NCI-H82 treated with DMSO at 0.1 percent for 48 hours (cell line): ENCODE measurements around the gene GPBP1.
"Not testable (repeated sequence)": the region's sequence is repeated elsewhere in the genome, so short reads cannot be mapped to it uniquely, and the experiment has no call there.

Source experiments
- DNase-seq: peaks from one replicate; lab custom pipeline; 2025; ENCODE audit not compliant: unreplicated experiment; lab: John Stamatoyannopoulos, UW

GPBP1 gene

GRCh38 chr5:57173319-57174127 lies at the start of gene GPBP1:
Gene GPBP1 (plus strand): TSS chr5:57174059. CDS start chr5:57214131, 40,072 bp downstream.
- DNase-seq: peak; percentile 94

GRCh38 chr5:57128325-57128724 lies 45.5 kb upstream of the GPBP1 start:
- DNase-seq: no peak

- DNase-seq: no peak
Measured at GRCh38 chr5:57133574-57133973, 40.3 kb upstream of the GPBP1 start.

- DNase-seq: no peak
Measured at GRCh38 chr5:57137401-57137800, 36.5 kb upstream of the GPBP1 start.

- DNase-seq: no peak
Measured at GRCh38 chr5:57152316-57152715, 21.5 kb upstream of the GPBP1 start.

- DNase-seq: no peak
Measured at GRCh38 chr5:57155033-57155432, 18.8 kb upstream of the GPBP1 start.

GRCh38 chr5:57157131-57157530 lies 16.7 kb upstream of the GPBP1 start:
- no peak for DNase-seq

- no peak for DNase-seq
Measured at GRCh38 chr5:57157666-57158065, 16.2 kb upstream of the GPBP1 start.

- DNase-seq: no peak
Measured at GRCh38 chr5:57163553-57164006, 10.3 kb upstream of the GPBP1 start.

- DNase-seq: no peak
Measured at GRCh38 chr5:57164124-57164523, 9.7 kb upstream of the GPBP1 start.

GRCh38 chr5:57165171-57165570 lies 8.7 kb upstream of the GPBP1 start:
- DNase-seq: not testable (repeated sequence)

GRCh38 chr5:57166276-57166675 lies 7.6 kb upstream of the GPBP1 start:
- DNase-seq: no peak

GRCh38 chr5:57167201-57167600 lies 6.7 kb upstream of the GPBP1 start:
- no peak for DNase-seq

GRCh38 chr5:57170116-57170515 lies 3.7 kb upstream of the GPBP1 start:
- DNase-seq: not testable (repeated sequence)

- no peak for DNase-seq
Measured at GRCh38 chr5:57171816-57172465, 1.9 kb upstream of the GPBP1 start.

GRCh38 chr5:57172466-57173318 lies 1.2 kb upstream of the GPBP1 start:
- DNase-seq: no peak

GRCh38 chr5:57174128-57174889 lies 450 bp downstream of the GPBP1 start:
- DNase-seq: no peak

GRCh38 chr5:57174890-57175510 lies 1.1 kb downstream of the GPBP1 start:
- no peak for DNase-seq

- no peak for DNase-seq
Measured at GRCh38 chr5:57175551-57176309, 1.9 kb downstream of the GPBP1 start.
